SU-DHL-6 (cell line): Measurements from ENCODE around the gene PDXP.

Experiments
- CTCF ChIP-seq: fragments of 200-600 bp; sonication (generic); IDR thresholded peaks from one replicate; pipeline ENCODE4 v1.5.1; 2017; ENCODE audit warnings: antibody characterized with exemption, mild to moderate bottlenecking, low read length, moderate library complexity; ENCODE audit not compliant: insufficient read depth, poor library complexity, severe bottlenecking
- EZH2phosphoT487 ChIP-seq: fragments of 200-600 bp; sonication (generic), shearing (Covaris generic); conservative IDR thresholded peaks from 2 replicates; pipeline ENCODE4 v1.6.1; 2018; ENCODE audit warnings: mild to moderate bottlenecking, antibody characterized with exemption, low read length, moderate library complexity, mixed read lengths

GRCh38 chr22:37676736-37677492 is 18.4 kb downstream of the PDXP start:
- TF ChIP-seq CTCF = no peak
- TF ChIP-seq EZH2phosphoT487 = no peak
